ENCODE measurements around the gene SLC26A1.

DNA sequence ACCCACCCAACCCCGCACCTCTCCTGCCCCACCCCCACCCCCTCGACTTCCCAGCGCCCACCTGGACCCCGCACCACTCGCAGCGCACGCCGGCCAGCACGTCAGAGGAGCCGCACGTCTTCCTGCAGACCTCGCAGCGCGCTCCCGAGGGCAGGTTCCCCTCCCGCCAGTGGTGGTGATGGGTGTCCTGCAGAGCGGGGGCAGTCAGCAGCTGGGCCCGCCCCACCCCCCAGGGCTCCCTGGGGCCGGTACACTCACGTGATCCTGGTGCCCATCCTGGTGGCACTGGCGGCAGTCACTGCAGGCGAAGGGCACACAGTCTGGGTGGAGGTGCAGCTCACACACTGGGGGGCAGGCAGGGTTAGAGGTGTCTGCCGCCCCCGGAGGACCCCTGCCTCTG, 25.0 kb downstream of the SLC26A1 start:
- TF ChIP-seq, protein P1, sequence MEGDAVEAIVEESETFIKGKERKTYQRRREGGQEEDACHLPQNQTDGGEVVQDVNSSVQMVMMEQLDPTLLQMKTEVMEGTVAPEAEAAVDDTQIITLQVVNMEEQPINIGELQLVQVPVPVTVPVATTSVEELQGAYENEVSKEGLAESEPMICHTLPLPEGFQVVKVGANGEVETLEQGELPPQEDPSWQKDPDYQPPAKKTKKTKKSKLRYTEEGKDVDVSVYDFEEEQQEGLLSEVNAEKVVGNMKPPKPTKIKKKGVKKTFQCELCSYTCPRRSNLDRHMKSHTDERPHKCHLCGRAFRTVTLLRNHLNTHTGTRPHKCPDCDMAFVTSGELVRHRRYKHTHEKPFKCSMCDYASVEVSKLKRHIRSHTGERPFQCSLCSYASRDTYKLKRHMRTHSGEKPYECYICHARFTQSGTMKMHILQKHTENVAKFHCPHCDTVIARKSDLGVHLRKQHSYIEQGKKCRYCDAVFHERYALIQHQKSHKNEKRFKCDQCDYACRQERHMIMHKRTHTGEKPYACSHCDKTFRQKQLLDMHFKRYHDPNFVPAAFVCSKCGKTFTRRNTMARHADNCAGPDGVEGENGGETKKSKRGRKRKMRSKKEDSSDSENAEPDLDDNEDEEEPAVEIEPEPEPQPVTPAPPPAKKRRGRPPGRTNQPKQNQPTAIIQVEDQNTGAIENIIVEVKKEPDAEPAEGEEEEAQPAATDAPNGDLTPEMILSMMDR (IDR thresholded peaks at IDR 0.05): no peak
- no peak for TF ChIP-seq EZH2 (IDR thresholded peaks at IDR 0.05)
